HAP-1 (cell line): ENCODE data around the gene SND1.

ENCODE experiments used
- DNase-seq, 2 experiments: peaks; one replicate each; pipeline ENCODE4 v3.0.0-alpha.2; 2016 to 2020; ENCODE audit warnings: low spot score in 2 of 2
- H3K27me3 ChIP-seq: fragments of 250-450 bp; sonication (Bioruptor Pico); 2 replicates; pipeline ENCODE4 v1.5.1; 2020; ENCODE audit warnings: low read depth, mild to moderate bottlenecking, moderate library complexity
- H3K36me3 ChIP-seq: fragments of 250-450 bp; sonication (Bioruptor Pico); replicated peaks from 2 replicates; pipeline ENCODE4 v1.5.1; 2020; ENCODE audit warnings: mild to moderate bottlenecking
- H3K4me1 ChIP-seq: fragments of 250-450 bp; sonication (Bioruptor Pico); 2 replicates; pipeline ENCODE4 v1.5.1; 2020; ENCODE audit warnings: mild to moderate bottlenecking
- H3K4me3 ChIP-seq: fragments of 250-450 bp; sonication (Bioruptor Pico); 2 replicates; pipeline ENCODE4 v1.5.1; 2020; ENCODE audit warnings: mild to moderate bottlenecking, moderate library complexity
- H3K9me3 ChIP-seq: fragments of 250-450 bp; sonication (Bioruptor Pico); 2 replicates; pipeline ENCODE4 v1.5.1; 2020; ENCODE audit warnings: mild to moderate bottlenecking, moderate library complexity
- in situ Hi-C: fragments of 300-500 bp; cut with MboI; formaldehyde crosslinking; loops from 3 replicates; pipeline ENCODE4 v1.14.3; 2020; ENCODE audit warnings: low sequenced_read_pairs, inconsistent platforms, mixed read lengths

SND1 gene

DNA sequence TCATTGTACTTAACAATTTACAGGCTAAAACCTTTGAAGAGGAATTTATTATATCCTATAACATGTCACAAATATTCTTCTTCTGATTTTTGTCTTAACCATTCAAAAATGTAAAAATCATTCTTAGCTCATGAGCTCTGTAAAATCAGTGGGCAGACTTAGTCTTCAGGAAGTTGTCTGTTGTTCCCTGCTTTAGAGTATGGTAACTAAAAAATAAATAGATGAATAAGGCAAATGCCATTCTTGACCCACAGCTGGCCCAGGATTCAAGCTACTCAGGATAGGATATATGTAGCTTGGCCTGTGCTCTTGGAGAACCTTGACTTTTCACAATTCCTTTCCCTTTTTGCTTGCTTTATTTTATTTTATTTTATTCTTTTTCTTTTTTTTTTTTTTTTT lies 327.7 kb downstream of the SND1 start:
- Histone ChIP-seq H3K9me3 (no peaks in the 10 kb centered on the region), H3K4me1 (peaks cover 5% of the 10 kb centered on the region; the same call in 1 of the 2 replicates), H3K27me3 (no peaks in the 10 kb centered on the region), H3K36me3 (no peaks in the 10 kb centered on the region), H3K4me3 (no peak overlapping the region)
- in situ Hi-C loops = no loop called here
- DNase-seq = no peak

DNA sequence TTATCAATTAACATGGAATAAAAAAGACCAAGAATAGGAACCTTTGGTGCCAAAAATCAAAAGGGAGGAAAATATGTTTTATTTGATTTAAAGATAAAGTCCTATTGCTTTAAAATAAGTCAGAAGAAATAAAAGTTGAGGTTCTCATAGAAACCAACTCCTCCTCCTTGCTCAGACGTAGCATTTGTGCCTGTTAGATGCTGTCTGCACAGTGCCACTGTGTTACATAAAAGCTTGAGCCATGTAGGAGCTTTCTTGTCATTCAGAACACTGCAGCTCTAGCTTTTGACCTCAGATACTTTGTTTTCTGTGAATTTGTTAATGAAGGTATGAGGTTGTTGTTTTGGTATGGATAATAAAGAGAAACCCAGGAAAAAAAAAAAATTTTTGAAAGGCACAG lies 328.9 kb downstream of the SND1 start:
- in situ Hi-C loops = no loop called here
- Histone ChIP-seq H3K27me3 (no peaks in the 10 kb centered on the region), H3K9me3 (no peaks in the 10 kb centered on the region), H3K4me1 (peaks cover under 1% of the 10 kb centered on the region; the same call in 1 of the 2 replicates), H3K4me3 (no peak overlapping the region), H3K36me3 (no peaks in the 10 kb centered on the region)
- DNase-seq = no peak

DNA sequence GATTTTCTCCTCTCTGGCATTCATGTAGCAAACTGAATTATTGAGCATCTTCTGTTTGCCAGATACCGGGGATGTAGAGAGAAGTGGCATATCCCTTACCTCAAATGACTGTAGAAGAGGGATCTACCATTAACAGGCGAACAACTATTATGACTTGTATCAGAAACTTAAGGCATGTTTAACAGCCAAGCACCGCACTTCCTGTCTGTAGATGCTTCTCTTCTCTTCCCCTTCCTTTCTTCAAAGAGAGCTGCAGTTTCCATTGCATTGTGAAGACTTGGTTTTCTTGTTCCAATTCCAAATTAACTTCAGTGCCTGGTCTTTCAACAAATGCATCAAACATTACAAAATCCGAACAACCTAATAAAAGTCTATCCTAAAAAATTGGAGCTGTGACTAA lies 330.0 kb downstream of the SND1 start:
- DNase-seq = no peak
- no peaks in the 10 kb centered on the region for H3K27me3 ChIP-seq
- no peak overlapping the region for H3K4me3 ChIP-seq
- H3K9me3 ChIP-seq = no peaks in the 10 kb centered on the region
- no peaks in the 10 kb centered on the region for H3K4me1 ChIP-seq
- H3K36me3 ChIP-seq = no peaks in the 10 kb centered on the region
- in situ Hi-C loops = no loop called here

DNA sequence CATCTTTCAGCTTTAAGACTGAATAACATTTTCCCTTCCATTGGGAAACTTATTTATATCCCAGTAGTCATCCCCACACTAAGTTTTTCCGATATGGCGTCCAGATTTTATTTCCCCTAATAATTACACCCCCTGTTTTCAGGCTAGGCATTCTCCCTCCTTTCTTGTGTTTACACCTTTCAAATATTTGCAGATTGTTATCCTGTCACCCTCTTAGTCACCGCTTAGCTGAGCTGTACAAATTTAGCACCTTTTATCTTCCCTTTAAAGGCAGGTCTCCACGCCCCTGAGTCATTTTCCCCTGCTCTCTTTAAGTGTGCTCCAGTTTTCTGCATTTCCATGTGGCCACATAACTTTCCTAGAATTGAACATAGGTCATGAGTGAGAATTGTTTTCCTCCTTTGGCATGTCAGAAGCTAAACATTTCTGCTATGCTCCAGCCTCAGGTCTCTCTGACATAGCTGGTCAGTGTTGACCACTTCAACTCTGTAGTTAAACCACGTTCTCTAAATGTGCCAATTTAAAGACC lies 331.9 kb downstream of the SND1 start:
- Histone ChIP-seq H3K27me3 (no peaks in the 10 kb centered on the region), H3K4me1 (no peaks in the 10 kb centered on the region), H3K4me3 (no peak overlapping the region), H3K36me3 (no peaks in the 10 kb centered on the region), H3K9me3 (no peaks in the 10 kb centered on the region)
- no peak for DNase-seq
- in situ Hi-C loops = no loop called here

DNA sequence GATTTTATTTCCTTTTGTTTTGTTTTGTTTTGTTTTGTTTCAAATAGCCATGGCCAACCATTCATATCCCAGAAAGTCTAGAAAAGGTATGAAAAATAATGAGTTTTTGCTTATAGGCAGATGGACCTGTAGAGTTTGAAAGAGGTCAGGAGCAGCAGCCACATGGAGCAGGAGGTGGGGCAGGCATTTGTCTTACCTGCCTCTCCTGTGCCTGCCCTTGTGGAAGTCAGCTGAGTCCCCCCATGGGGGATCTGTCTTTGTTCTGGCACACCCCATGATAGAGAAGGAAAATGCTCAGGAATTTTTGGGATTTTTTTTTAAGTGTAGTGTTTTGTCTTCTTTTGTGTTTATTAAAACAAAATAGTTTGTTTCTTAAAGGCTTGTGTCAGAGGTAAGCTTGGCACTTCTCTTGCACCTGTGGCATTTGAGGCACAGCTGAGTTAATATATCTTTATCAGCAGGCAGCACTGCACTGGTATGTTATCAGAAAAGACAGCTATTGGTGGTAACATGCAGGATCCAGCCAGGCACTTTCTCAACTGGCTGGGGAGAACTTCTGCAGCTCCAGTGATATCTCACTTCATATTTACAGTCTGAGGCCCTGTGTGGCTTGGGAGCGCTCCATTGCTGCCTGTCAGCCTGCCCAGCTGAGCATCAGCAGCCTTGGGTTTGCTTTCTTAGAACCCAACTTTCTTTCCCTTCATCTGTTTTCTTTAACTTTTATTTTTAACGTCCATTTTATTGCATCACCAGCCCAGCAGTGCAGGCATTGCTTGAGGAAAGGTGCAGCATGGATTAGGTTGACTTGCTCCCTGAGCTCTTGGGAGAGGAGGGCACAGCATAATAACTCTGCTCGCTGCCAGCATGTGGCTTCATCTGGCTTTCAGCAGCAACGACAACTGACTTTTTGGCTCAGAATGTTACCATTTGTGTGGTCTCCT lies 334.9 kb downstream of the SND1 start:
- no peaks in the 10 kb centered on the region for H3K4me1 ChIP-seq
- DNase-seq = no peak
- in situ Hi-C loops = no loop called here
- H3K4me3 ChIP-seq = no peak overlapping the region
- no peaks in the 10 kb centered on the region for H3K9me3 ChIP-seq
- H3K36me3 ChIP-seq = no peaks in the 10 kb centered on the region; the same call in 1 of the 2 replicates
- no peaks in the 10 kb centered on the region for H3K27me3 ChIP-seq

DNA sequence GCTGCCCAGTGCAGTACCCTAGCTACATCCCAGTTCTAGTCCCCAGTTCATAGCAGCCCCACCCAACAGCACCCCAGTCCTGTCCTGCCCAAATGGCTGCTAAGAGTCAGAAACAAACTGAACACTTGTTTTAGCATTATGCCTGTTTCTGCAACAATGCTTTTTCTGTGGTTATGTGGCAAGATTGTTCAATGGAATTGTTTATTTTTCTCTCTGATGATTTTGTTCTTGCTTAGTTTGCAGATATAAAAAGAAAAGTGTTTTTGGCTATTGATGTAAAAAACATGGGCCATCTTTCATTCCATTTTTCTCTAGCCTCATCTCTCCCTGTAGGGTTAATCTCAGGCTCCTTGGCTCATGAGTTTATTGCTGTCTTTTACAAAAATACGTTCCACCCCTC lies 336.8 kb downstream of the SND1 start:
- no peaks in the 10 kb centered on the region for H3K27me3 ChIP-seq
- H3K4me3 ChIP-seq = no peak overlapping the region
- H3K9me3 ChIP-seq = no peaks in the 10 kb centered on the region
- H3K4me1 ChIP-seq = no peaks in the 10 kb centered on the region
- in situ Hi-C loops = no loop called here
- H3K36me3 ChIP-seq = no peaks in the 10 kb centered on the region; the same call in 1 of the 2 replicates
- no peak for DNase-seq

DNA sequence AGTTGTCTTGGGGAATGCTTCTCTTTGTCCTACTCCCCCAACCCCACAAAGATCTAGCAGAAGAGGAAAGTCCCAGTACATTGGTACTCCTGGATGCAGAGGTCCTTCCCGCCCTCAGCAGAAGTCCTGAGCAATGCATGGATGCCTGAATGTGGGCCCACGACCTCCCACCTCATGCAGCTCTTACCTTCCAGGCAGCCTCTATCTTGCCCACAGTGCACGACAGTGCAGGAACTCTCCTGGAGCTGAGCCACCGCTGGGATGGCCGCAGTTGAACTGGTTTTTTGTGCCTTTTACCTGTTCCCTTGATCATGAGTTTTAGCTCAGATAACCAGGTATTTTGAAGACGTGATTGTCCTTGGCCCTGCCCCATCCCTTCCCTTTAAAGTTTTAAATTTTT lies 341.3 kb downstream of the SND1 start:
- Histone ChIP-seq H3K27me3 (no peaks in the 10 kb centered on the region), H3K36me3 (peaks cover 6% of the 10 kb centered on the region; the same call in 1 of the 2 replicates), H3K9me3 (no peaks in the 10 kb centered on the region), H3K4me1 (no peaks in the 10 kb centered on the region), H3K4me3 (no peak overlapping the region)
- in situ Hi-C loops = no loop called here
- no peak for DNase-seq

DNA sequence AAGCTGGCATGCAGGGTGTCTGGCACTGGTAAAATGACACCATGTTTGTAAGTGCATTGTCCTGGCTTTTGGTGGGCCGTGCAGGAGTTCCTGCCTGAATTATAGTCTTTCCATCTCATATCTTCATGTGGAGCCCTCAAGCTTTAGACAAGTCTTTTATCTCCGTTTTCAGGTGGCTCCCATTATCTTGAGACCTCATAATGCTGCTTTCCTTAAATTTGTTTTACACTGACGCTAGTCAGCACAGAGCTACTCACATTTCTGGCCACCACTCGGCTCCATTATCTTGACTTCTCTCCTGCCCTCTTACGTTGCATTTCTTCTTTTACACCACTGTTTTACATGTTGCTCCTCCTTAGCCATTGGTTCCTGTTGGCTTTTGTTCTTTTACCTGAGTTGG lies 342.0 kb downstream of the SND1 start:
- no peak for DNase-seq
- in situ Hi-C loops = no loop called here
- Histone ChIP-seq H3K36me3 (peaks cover 6% of the 10 kb centered on the region; the same call in 1 of the 2 replicates), H3K9me3 (no peaks in the 10 kb centered on the region), H3K4me3 (no peak overlapping the region), H3K4me1 (no peaks in the 10 kb centered on the region), H3K27me3 (no peaks in the 10 kb centered on the region)

DNA sequence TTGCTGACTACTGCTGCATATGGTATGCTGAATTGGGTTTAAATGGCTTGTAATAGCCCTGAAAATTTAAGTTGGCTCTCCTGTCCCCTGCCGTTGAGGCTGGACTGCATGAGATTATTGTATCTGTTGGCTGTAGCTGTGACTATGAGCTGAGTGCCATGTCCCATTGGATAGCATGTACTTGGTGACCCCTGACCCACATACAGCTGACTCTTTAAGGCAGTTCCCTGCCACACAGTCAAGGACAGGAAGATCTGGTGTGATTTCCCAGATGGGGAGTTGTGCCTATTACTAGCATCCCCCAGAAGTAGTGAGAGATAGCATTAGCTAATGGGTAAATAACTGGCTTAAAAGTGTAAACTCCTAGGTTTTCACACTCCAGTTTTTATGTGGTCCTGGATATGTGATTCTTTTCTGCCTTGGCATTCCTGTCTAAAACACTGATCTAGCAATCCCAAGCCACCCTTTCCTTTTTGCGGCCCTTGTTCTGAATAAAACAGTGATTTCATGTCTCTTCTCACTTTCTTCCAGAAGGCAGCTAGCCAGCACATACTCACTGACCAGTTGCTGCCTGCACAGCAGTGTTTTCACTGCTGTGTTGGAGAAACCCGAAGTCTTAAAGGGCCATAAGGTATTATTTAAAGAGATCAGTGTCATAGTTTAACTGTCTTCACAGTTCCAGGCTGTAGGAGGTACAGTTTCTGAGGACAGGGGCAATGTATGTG lies 343.3 kb downstream of the SND1 start:
- H3K9me3 ChIP-seq = no peaks in the 10 kb centered on the region
- no peaks in the 10 kb centered on the region for H3K27me3 ChIP-seq
- H3K4me3 ChIP-seq = no peak overlapping the region
- in situ Hi-C loops = no loop called here
- peaks cover 6% of the 10 kb centered on the region; the same call in 1 of the 2 replicates for H3K36me3 ChIP-seq
- no peak for DNase-seq
- no peaks in the 10 kb centered on the region for H3K4me1 ChIP-seq

DNA sequence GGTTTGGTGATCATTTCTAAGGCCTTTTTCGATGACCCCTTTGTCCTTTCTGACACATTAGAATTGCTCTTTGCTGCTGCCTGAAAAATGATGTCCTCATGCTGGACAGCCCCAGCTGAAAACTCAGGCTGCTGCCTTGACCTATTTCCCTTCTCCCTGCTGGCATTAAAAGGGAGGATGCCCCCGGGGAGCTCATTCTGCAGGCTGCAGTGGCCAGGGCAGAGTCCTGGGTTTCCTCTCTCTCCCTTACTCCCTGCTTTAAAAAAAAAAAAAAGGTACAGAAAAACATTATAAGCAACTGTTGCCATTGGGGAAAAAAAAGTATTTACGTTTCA lies 343.9 kb downstream of the SND1 start:
- H3K27me3 ChIP-seq = no peaks in the 10 kb centered on the region
- no peaks in the 10 kb centered on the region for H3K9me3 ChIP-seq
- in situ Hi-C loops = no loop called here
- H3K36me3 ChIP-seq = peaks cover 6% of the 10 kb centered on the region; the same call in 1 of the 2 replicates
- no peak for DNase-seq
- no peak overlapping the region for H3K4me3 ChIP-seq
- H3K4me1 ChIP-seq = no peaks in the 10 kb centered on the region

DNA sequence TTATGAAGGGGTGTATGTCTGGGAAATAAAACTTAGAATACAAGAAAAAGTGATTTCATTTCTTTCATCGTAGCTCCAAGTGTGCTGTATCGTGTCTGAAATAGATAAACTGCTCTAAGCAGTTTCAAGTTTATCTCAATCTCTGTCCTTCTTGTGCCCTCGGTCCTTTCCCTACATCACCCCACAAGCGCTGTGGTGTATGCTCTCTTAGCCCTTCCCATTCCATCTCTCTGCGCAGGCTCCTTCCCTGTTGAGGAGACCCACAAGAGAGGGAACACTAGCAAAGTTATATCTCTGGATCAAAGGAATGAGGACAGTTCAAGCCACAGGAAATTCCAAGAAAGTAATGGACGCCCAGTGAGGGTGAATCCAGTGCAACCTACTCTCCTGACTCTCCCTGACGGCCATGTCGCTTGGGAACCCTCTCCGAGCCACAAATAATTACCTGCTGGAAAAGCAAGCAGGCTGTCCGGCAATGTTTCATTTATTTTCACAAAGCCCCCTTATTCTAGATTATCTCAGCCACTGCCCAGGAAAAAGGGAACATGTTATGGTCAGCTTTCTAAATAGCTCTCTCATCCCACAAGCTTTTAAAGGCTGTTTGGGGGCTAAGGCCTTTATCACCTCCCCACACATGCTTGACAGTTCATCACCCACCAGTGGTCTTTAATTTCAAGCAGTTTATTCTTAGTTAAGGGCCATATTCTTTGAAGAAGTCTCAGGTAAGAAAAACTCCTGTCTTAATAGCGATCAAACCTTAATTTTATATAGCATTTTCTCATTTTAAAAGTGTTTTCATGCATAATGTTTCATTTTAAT lies 344.5 kb downstream of the SND1 start:
- Histone ChIP-seq H3K36me3 (peaks cover 6% of the 10 kb centered on the region; the same call in 1 of the 2 replicates), H3K4me3 (no peak overlapping the region)
- in situ Hi-C loops = no loop called here

DNA sequence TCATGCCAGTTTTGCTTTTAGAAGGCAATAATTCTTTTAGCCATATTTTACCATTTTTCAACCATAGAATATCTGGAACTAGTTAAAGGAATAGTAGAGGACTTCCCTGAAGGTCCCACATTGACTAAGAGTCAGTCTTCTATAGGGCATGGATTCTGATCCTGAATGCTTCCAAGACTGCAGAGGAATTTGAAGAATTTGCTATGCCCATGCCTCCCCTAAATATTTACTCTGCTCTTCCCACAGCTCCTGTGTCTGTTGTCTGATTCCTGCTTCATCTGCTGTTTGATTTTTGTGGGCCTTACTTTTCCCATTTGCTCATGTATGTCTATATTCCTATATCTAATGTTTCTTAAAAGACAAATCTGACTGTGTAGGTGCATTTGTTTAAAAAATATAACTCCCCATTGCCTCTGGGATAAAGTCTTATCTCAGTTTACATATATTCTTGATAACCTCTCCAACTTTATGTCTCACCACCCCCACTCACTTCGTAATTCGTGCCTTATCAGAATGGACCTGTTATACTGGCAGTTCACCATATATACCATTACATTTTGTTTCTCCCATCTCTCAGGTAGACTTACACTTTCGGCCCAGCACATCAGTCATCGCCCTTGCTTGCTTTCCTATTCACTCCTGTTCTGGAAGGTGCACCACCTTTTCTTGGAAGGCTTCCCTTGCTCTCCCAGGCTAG lies 345.4 kb downstream of the SND1 start:
- in situ Hi-C loops = no loop called here
- Histone ChIP-seq H3K27me3 (no peaks in the 10 kb centered on the region), H3K9me3 (no peaks in the 10 kb centered on the region), H3K36me3 (peaks cover 6% of the 10 kb centered on the region; the same call in 1 of the 2 replicates), H3K4me1 (no peaks in the 10 kb centered on the region), H3K4me3 (no peak overlapping the region)
- DNase-seq = no peak

More for the DNA sequence above, 344.5 kb downstream of the SND1 start:
- H3K4me1 ChIP-seq = no peaks in the 10 kb centered on the region
- no peaks in the 10 kb centered on the region for H3K27me3 ChIP-seq
- DNase-seq = no peak
- no peaks in the 10 kb centered on the region for H3K9me3 ChIP-seq

DNA sequence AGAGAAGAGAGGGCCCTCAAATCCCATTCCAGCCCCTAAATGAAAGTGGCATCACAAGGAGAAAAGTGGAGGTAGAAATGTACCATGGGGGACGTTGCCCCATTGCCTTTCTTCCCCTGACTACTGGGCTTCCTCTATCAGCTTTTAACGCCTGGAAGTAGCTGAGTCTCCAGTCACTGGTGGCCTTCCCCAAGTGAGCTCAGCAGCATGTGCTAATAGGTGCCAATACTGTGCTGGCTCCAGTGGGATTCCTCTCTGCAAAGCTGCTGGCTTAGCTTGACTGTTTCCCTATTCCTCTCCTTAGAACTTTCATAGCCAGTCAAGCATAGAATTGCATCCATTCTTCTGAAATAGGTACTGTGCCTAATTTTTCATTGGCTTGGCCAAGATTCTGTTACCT lies 346.7 kb downstream of the SND1 start:
- H3K4me3 ChIP-seq = no peak overlapping the region
- peaks cover 6% of the 10 kb centered on the region; the same call in 1 of the 2 replicates for H3K36me3 ChIP-seq
- no peak for DNase-seq
- no peaks in the 10 kb centered on the region for H3K9me3 ChIP-seq
- H3K27me3 ChIP-seq = no peaks in the 10 kb centered on the region
- no peaks in the 10 kb centered on the region for H3K4me1 ChIP-seq
- in situ Hi-C loops = no loop called here
